GM13977 (cell line): Measurements from ENCODE around the gene OAF.

Experiments
- DNase-seq: peaks from one replicate; pipeline ENCODE4 v3.0.0; 2012; ENCODE audit warnings: low spot score
- in situ Hi-C: fragments of 300-500 bp; cut with MboI; formaldehyde crosslinking; loops from one replicate; pipeline ENCODE4 v1.12.0; 2022; ENCODE audit warnings: low sequenced_read_pairs, low pct_unique_long_range_greater_than_20kb, mixed read lengths, inconsistent platforms; ENCODE audit not compliant: unreplicated experiment
- TF ChIP-seq, protein P1 (sequence below): IDR thresholded peaks from 2 replicates; pipeline ENCODE4 v1.5.1; 2012; ENCODE audit warnings: mild to moderate bottlenecking, control low read depth; ENCODE audit not compliant: insufficient read depth; ENCODE audit errors: extremely low read depth, missing control alignments

The OAF gene

DNA sequence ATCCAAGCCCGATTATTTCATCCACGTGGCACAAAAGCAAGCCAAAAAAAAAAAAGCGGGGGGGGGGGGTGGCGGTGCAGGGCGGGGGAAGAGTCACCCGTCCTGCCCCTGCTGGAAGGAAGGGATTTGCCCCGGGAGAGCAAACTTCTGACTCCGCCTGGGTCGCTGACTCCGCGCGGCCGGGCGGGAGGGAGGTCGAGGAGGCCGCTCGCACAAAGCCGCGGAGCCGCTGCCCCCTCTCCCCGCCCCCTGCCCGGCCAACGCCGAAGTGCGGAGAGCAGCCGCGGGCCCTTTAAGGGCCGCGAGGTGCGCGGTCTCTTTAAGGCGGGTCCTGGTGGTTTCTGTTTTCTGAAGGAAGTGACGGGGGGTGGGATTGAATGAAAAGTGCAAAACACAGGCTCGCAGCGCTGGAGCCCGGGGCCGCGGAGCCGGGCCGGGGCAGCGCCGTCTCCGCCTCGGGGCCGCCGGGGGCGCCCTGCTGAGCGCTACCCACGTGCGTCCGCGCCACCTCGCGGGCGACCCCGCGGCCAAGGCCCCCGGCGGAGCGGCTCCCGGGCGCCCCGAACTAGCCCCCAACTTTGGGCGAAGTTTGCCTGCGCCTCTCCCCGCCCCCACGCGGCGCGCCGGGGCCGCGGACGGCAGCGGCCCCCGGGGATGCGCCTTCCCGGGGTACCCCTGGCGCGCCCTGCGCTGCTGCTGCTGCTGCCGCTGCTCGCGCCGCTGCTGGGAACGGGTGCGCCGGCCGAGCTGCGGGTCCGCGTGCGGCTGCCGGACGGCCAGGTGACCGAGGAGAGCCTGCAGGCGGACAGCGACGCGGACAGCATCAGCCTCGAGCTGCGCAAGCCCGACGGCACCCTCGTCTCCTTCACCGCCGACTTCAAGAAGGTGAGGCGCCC is at the start of gene OAF:
TSS of gene OAF (plus strand) at position 407 of the 896 bp plus-strand sequence. CDS start at position 655, 248 bp downstream.
- peak; percentile 96 for DNase-seq
- in situ Hi-C loops: no loop called here
- TF ChIP-seq, protein P1, sequence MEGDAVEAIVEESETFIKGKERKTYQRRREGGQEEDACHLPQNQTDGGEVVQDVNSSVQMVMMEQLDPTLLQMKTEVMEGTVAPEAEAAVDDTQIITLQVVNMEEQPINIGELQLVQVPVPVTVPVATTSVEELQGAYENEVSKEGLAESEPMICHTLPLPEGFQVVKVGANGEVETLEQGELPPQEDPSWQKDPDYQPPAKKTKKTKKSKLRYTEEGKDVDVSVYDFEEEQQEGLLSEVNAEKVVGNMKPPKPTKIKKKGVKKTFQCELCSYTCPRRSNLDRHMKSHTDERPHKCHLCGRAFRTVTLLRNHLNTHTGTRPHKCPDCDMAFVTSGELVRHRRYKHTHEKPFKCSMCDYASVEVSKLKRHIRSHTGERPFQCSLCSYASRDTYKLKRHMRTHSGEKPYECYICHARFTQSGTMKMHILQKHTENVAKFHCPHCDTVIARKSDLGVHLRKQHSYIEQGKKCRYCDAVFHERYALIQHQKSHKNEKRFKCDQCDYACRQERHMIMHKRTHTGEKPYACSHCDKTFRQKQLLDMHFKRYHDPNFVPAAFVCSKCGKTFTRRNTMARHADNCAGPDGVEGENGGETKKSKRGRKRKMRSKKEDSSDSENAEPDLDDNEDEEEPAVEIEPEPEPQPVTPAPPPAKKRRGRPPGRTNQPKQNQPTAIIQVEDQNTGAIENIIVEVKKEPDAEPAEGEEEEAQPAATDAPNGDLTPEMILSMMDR: peak; percentile 16

DNA sequence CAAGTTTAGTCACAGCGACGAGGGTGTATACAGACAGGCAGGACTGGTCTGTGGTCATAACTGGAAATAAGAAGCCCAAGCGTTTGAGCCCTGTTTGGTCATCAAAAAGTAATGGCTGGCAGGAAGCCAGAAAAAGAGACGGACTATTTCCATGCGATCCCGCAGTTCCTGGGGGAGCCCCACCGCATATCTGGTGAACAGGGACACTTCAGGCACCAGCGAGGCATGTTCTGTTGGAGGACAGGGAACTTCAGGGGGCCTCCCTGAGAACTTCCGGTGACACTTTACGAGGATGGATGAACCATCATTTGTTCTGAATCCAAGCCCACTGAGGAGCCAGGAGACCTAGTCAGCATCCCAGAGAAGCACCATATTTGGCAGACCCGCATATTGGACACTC is 43.2 kb upstream of the OAF start:
- no peak for DNase-seq
- in situ Hi-C loops: no loop called here
- TF ChIP-seq, protein P1: no peak

DNA sequence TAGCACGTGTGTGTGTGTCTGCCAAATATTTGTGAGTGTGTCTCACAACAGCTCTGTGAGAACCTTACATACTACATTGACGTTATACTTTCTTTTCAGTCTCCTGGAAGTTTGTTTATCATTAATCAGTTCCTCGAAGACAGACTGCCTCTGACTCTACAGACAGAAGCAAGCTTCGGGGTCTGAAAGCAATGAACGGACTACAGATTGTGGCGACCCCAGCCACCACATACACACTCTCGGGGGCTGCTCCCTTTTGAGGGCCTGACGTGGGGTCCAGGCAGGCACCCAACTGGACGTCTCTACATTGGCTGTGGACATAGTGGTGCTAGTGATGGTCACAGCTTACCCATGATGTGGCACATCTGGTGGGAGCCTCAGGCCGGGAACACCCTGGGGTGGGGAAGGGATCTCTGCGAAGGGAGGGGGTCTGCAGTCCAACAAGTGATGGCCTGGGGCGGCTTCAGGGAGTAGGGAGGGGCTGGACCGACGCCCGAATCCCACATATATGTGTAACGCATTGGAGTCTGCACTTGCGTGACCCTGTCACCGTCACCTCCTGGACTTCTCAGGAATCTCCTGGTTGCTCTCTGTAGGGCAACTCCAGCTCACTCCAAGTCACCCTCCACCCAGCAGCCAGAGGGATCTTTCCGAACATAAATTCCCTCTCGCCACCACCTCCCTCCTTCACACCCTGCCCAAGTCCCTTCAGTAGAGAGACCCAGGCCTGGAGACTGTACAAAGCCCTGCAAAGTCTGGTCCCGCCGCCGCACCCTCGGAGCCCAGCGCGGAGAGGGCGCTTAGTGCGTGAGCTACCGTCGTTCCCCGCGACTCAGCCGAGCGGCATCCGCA is 42.5 kb upstream of the OAF start:
- TF ChIP-seq, protein P1: no peak
- in situ Hi-C loops: no loop called here
- DNase-seq: no peak

DNA sequence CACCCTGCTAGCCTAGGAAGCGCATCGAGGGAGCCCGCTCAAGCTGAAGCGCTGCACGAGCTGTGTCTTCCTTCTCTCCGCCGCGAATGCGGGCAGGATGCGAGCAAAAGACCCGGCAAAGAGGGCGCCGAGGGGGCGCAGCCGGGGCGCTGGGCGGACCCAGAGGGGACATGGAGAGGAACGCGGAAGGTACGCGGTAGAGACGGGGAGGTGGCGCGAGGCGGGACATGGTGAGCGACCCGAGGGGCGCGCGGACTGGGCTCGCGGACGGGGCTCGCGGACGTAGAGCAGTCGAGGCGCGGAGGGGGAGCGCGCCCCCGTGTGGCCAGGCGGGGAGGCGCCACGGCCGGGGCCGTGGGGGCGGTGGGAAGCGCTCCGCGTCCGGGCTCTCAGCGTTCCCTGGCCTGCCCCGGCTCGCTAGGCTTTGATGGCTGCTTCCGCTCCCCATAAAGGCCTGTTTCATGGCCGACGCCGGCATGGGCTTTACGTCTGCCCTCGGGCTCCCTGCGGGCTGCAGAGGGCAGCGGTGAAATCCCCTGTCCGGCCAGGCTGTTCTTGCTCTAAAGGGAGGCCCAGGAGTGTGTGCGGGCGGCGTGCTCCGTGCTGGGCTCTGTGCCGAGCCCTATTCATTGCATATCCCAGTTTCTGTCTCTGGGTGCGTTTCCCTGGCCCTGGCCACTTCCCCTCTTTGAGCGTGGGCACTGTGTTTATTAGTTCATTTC is 41.7 kb upstream of the OAF start:
- in situ Hi-C loops: no loop called here
- DNase-seq: peak; percentile 84
- TF ChIP-seq, protein P1: peak; percentile 81

DNA sequence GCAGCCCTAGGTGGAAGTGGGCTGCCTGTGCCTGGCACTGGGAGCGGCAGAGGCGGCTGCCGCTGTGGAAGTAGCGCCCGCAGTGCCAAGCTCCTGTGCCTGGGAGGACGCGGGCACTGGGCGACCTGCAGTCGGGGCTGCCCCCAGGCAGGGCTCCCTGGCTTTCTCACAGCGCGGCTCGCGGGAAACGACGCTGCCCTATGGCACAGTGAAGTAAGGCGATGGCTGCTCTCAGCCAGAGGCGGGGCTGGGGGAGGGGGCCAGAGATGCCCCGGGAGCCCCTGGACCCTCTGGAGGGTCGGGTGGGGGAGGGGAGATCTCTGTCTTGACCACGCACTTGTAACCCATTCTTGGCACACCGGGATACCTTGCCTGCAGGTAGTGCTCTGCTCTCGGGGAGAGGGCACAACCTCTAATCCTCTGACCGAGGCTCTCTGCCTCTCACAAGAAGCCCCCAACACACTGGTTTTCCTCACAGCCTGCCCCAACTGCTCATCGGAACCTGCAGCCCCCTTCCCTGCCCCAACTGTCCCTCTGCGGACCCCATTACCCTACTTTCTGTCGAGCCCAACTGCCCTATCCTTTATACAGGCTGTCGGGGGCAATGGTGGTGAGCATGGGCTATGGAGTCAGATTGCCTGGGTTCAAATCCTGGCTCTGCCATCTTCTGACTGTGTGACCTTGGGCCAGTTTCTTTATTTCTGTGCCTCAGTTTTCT is 40.7 kb upstream of the OAF start:
- TF ChIP-seq, protein P1: no peak
- in situ Hi-C loops: loop anchor here (10.0 kb wide), 1 partner anchor 55 kb away; no protein-coding TSS in a partner anchor
- peak; percentile 7 for DNase-seq
